Bronchial epithelial cell (primary cell): ENCODE measurements around the gene SELE. TPM values are rescaled to one million over a fixed set of nuclear protein-coding genes. Genes with fewer than 3 reads are reported as not detected.

Source experiments
- DNase-seq: peaks from one replicate; pipeline ENCODE4 v3.0.0-alpha.2; 2010; ENCODE audit warnings: low read depth
- FAIRE-seq: peaks from 2 replicates; lab custom pipeline; 2011; peaks lifted over from hg19 to GRCh38; lab: Jason Lieb, UNC
- H3K27me3 ChIP-seq: 2 replicates; pipeline ENCODE4 v1.5.1; 2011; ENCODE audit warnings: low read length; ENCODE audit not compliant: control insufficient read depth, insufficient read depth
- H3K36me3 ChIP-seq: 2 replicates; pipeline ENCODE4 v1.5.1; 2011; ENCODE audit warnings: low read length; ENCODE audit not compliant: control insufficient read depth, insufficient read depth
- H3K4me3 ChIP-seq: 2 replicates; pipeline ENCODE4 v1.5.1; 2011; ENCODE audit warnings: mild to moderate bottlenecking, low read depth, low read length, control low read depth
- CTCF ChIP-seq: IDR thresholded peaks from 2 replicates; pipeline ENCODE4 v1.5.1; 2011; ENCODE audit warnings: mild to moderate bottlenecking, moderate library complexity, low read length, control low read depth, inconsistent platforms; ENCODE audit not compliant: insufficient read depth, severe bottlenecking
- total RNA-seq: library from RNA; depleted of rRNA; stranded (reverse); fragments of >200 nt; gene quantifications from 2 replicates; pipeline ENCODE4 v1.2.1, GENCODE V29; 2014

Gene SELE
- total RNA-seq, 1 donor from 2014 or later = not detected

GRCh38 chr1:169680377-169681019 lies 53.4 kb downstream of the SELE start:
- no peak overlapping the region for H3K4me3 ChIP-seq
- H3K27me3 ChIP-seq = no peaks in the 10 kb centered on the region
- no peak for TF ChIP-seq CTCF
- no peaks in the 10 kb centered on the region for H3K36me3 ChIP-seq
- DNase-seq (no peak), FAIRE-seq (no peak)

GRCh38 chr1:169679692-169680091 lies 54.2 kb downstream of the SELE start:
- no peak for TF ChIP-seq CTCF
- FAIRE-seq (no peak), DNase-seq (no peak)
- Histone ChIP-seq H3K4me3 (no peak overlapping the region), H3K27me3 (no peaks in the 10 kb centered on the region), H3K36me3 (no peaks in the 10 kb centered on the region)

GRCh38 chr1:169676001-169676400 lies 57.9 kb downstream of the SELE start:
- DNase-seq = peak; percentile 97
- no peaks in the 10 kb centered on the region for H3K36me3 ChIP-seq
- H3K27me3 ChIP-seq = no peaks in the 10 kb centered on the region
- H3K4me3 ChIP-seq = no peak overlapping the region
- FAIRE-seq = no peak
- TF ChIP-seq CTCF = no peak

Other genes starting within 250 kb of the SELE start
- 11.9 and 16.8 TPM in 2 replicates for gene SLC19A2, start 248.1 kb downstream of the SELE start, total RNA-seq
- gene F5, start 147.6 kb downstream of the SELE start, total RNA-seq = not detected in 2 replicates
- not detected in 2 replicates for gene SELP, start 104.0 kb downstream of the SELE start, total RNA-seq
- not detected in 2 replicates for gene SELL, start 22.5 kb downstream of the SELE start, total RNA-seq
- gene METTL18, start 60.8 kb upstream of the SELE start, total RNA-seq = 4.7 and 4.9 TPM in 2 replicates
- 4.5 and 11.5 TPM in 2 replicates for gene SCYL3, start 159.8 kb upstream of the SELE start, total RNA-seq